ENCODE data around the gene CDK19.

The CDK19 gene

GRCh38 chr6:110681543-110682459, 133.5 kb downstream of the CDK19 start:
- Histone ChIP-seq H4K20me1 (ENCODE audit: insufficient read depth, low read length) (no peaks in the 10 kb centered on the region), H2AFZ (ENCODE audit: low read length) (no peak overlapping the region), H3K4me2 (ENCODE audit: low read length) (peak overlapping the region; percentile 20; the same call in 1 of the 2 replicates)

GRCh38 chr6:110676396-110676795, 138.9 kb downstream of the CDK19 start:
- Histone ChIP-seq H3K36me3 (ENCODE audit: insufficient read depth, low read length) (no peaks in the 10 kb centered on the region), H3K9me2 (ENCODE audit: low read depth, low read length) (no peaks in the 10 kb centered on the region), H3K27ac (ENCODE audit: low read depth, low read length, poor library complexity, severe bottlenecking) (no peak overlapping the region), H4K20me1 (ENCODE audit: insufficient read depth, low read length) (no peaks in the 10 kb centered on the region), H3K9ac (ENCODE audit: low read length) (no peak overlapping the region), H3K4me3 (ENCODE audit: low read depth, low read length, poor library complexity, severe bottlenecking) (no peak overlapping the region), H3K27me3 (ENCODE audit: insufficient read depth, low read length) (no peaks in the 10 kb centered on the region), H2AFZ (ENCODE audit: low read length) (no peak overlapping the region), H3K4me2 (ENCODE audit: low read length) (no peak overlapping the region), H3F3A (ENCODE audit: insufficient read depth, low read length) (no peaks in the 10 kb centered on the region), H3K9me3 (ENCODE audit: low read length) (no peaks in the 10 kb centered on the region), H3K4me1 (ENCODE audit: insufficient read depth, low read length, severe bottlenecking) (peaks cover under 1% of the 10 kb centered on the region), H3K79me2 (ENCODE audit: insufficient read depth, low read length) (no peaks in the 10 kb centered on the region)
- TF ChIP-seq EZH2 (IDR thresholded peaks at IDR 0.05; ENCODE audit: borderline replicate concordance, low read length) (no peak), CTCF (IDR thresholded peaks at IDR 0.05; ENCODE audit: low read length) (no peak)

More at GRCh38 chr6:110681543-110682459, 133.5 kb downstream of the CDK19 start:
- Histone ChIP-seq H3K27me3 (ENCODE audit: insufficient read depth, low read length) (no peaks in the 10 kb centered on the region), H3K4me1 (ENCODE audit: insufficient read depth, low read length, severe bottlenecking) (peaks cover 14% of the 10 kb centered on the region), H3K36me3 (ENCODE audit: insufficient read depth, low read length) (no peaks in the 10 kb centered on the region), H3K9me3 (ENCODE audit: low read length) (no peaks in the 10 kb centered on the region), H3K27ac (ENCODE audit: low read depth, low read length, poor library complexity, severe bottlenecking) (no peak overlapping the region), H3K9me2 (ENCODE audit: low read depth, low read length) (no peaks in the 10 kb centered on the region), H3K9ac (ENCODE audit: low read length) (no peak overlapping the region), H3F3A (ENCODE audit: insufficient read depth, low read length) (no peaks in the 10 kb centered on the region), H3K79me2 (ENCODE audit: insufficient read depth, low read length) (no peaks in the 10 kb centered on the region), H3K4me3 (ENCODE audit: low read depth, low read length, poor library complexity, severe bottlenecking) (no peak overlapping the region)
- TF ChIP-seq EZH2 (IDR thresholded peaks at IDR 0.05; ENCODE audit: borderline replicate concordance, low read length) (no peak), CTCF (IDR thresholded peaks at IDR 0.05; ENCODE audit: low read length) (no peak)

DNA sequence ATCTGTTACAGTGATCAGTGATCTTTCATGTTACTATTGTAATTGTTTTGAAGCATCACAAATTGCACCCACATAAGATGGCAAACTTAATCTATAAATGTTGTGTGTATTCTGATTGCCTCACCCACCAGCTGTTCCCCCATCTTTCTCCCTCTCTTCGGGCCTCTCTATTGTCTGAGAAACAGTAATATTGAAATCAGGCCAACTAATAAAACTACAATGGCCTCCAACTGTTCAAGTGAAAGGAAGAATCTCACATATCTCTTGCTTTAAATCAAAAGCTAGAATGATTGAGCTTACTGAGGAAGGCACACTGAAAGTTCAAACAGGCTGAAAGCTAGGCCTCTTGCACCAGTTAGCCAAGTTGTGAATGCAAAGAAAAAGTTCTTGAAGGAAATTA, 141.2 kb downstream of the CDK19 start:
- Histone ChIP-seq H3K9ac (ENCODE audit: low read length) (no peak overlapping the region), H3K79me2 (ENCODE audit: insufficient read depth, low read length) (no peaks in the 10 kb centered on the region), H3F3A (ENCODE audit: insufficient read depth, low read length) (no peaks in the 10 kb centered on the region), H3K4me3 (ENCODE audit: low read depth, low read length, poor library complexity, severe bottlenecking) (no peak overlapping the region), H4K20me1 (ENCODE audit: insufficient read depth, low read length) (no peaks in the 10 kb centered on the region), H3K4me1 (ENCODE audit: insufficient read depth, low read length, severe bottlenecking) (no peaks in the 10 kb centered on the region), H3K27me3 (ENCODE audit: insufficient read depth, low read length) (no peaks in the 10 kb centered on the region), H3K9me3 (ENCODE audit: low read length) (no peaks in the 10 kb centered on the region), H3K36me3 (ENCODE audit: insufficient read depth, low read length) (no peaks in the 10 kb centered on the region), H2AFZ (ENCODE audit: low read length) (no peak overlapping the region), H3K27ac (ENCODE audit: low read depth, low read length, poor library complexity, severe bottlenecking) (no peak overlapping the region), H3K4me2 (ENCODE audit: low read length) (no peak overlapping the region), H3K9me2 (ENCODE audit: low read depth, low read length) (no peaks in the 10 kb centered on the region)
- no peak for TF ChIP-seq EZH2 (IDR thresholded peaks at IDR 0.05; ENCODE audit: borderline replicate concordance, low read length)
- no peak for TF ChIP-seq CTCF (IDR thresholded peaks at IDR 0.05; ENCODE audit: low read length)

Measured in OCI-LY1 (cell line).